ENCODE measurements around the gene LRIG1.

GRCh38 chr3:66393333-66394005 lies 107.4 kb downstream of the LRIG1 start:
- TF ChIP-seq CTCF (conservative IDR thresholded peaks at IDR 0.05; ENCODE audit: low read depth, low read length) (no peak), EZH2phosphoT487 (IDR thresholded peaks at IDR 0.05; ENCODE audit: borderline replicate concordance, low read length) (no peak)

Data from PC-3 (cell line).